Activated T-cell treated with anti-CD3 and anti-CD28 coated beads, Interleukin-2, amount 50 U/mL, for 24 hours (primary cell): ENCODE results near the gene INAVA.
"Not testable (repeated sequence)": the region's sequence is repeated elsewhere in the genome, so short reads cannot be mapped to it uniquely, and the experiment has no call there.

Experiments used
- DNase-seq: peaks from one replicate; pipeline ENCODE4 v3.0.0-alpha.2; 2020
- H3K27ac Mint-ChIP-seq: 2 replicates; pipeline ENCODE4 v1.8.0; 2020; ENCODE audit warnings: mild to moderate bottlenecking, mixed read lengths
- H3K27me3 Mint-ChIP-seq: 2 replicates; pipeline ENCODE4 v1.8.0; 2020; ENCODE audit warnings: mixed read lengths
- H3K36me3 Mint-ChIP-seq: 2 replicates; pipeline ENCODE4 v1.8.0; 2020; ENCODE audit warnings: low read depth, mixed read lengths
- H3K4me1 Mint-ChIP-seq: 2 replicates; pipeline ENCODE4 v1.8.0; 2020; ENCODE audit warnings: low read depth, mixed read lengths
- H3K4me3 Mint-ChIP-seq: 2 replicates; pipeline ENCODE4 v1.8.0; 2020; ENCODE audit warnings: mild to moderate bottlenecking, moderate library complexity, mixed read lengths
- H3K9me3 Mint-ChIP-seq: 2 replicates; pipeline ENCODE4 v1.8.0; 2020; ENCODE audit warnings: mixed read lengths

Gene INAVA

DNA sequence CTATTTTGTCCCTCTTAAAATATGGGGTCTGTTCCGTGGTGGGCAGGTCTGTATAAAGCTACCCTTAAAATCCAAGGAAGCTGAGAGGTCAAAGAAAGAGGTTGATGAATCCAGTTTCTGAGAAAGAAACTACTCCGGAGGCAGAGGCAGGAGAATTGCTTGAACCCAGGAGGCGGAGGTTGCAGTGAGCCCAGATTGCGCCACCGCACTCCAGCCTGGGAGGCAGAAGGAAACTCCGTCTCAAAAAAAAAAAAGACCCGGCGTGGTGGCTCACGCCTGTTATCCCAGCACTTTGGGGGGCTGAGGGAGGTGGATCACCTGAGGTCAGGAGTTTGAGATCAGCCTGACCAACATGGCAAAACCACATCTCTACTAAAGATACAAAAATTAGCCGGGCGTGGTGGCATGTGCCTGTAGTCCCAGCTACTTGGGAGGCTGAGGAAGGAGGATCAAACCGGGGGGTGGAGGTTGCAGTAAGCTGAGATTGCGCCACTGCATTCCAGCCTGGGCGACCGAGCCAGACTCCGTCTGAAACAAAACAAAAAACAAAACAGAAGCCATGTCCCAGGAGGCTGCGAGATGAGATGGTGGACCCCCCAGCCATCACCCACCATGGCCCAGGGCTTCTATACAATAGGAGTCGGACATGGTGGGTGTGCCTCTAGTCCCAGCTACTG lies 40.7 kb downstream of the INAVA start:
- peaks cover 12% of the 10 kb centered on the region for H3K9me3 Mint-ChIP-seq
- H3K4me3 Mint-ChIP-seq, H3K4me1 Mint-ChIP-seq, H3K27ac Mint-ChIP-seq, H3K36me3 Mint-ChIP-seq, H3K27me3 Mint-ChIP-seq: not testable (repeated sequence)
- DNase-seq, result peak; percentile 5

DNA sequence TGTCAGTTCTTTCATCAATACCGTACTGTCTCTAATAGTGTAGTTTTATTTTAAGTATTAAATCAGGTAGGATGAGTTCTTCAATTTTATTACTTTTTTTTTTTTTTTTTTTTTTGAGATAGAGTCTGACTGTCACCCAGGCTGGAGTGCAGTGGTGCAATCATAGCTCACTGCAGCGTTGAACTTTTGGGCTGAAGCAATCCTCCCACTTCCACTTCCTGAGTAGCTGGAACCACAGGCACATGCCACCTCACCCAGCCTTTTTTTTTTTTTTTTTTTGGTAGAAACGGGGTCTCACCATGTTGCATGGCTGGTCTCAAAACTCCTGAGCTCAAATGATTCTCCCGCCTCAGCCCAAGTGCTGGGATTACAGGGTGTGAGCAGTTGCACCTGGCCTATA lies 44.3 kb downstream of the INAVA start:
- DNase-seq, result no peak
- Mint-ChIP-seq H3K4me3 (no peak overlapping the region), H3K27me3 (no peaks in the 10 kb centered on the region), H3K9me3 (peaks cover 10% of the 10 kb centered on the region), H3K36me3 (peaks cover 1% of the 10 kb centered on the region), H3K27ac (no peak overlapping the region), H3K4me1 (peaks cover 3% of the 10 kb centered on the region)

DNA sequence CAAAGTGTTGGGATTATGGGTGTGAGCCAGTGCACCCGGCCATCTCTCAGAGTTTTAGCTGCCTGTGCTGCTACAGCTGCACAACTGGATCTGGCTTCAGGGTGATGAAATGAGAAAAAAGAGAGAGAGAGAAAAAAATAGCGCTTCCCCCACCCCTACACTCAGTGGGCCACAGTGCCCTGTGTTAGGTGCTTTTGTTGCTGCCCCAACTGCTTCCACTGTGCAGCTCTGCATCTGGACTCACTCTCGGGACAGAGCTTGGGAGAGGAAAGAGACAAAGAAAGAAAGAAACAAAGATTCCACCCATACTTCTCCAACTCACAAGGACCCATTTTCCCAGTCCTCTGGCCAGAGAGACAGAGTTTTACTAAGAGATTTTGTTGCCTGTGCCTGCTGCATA lies 50.4 kb downstream of the INAVA start:
- Mint-ChIP-seq H3K36me3 (peaks cover 1% of the 10 kb centered on the region), H3K27me3 (peaks cover 3% of the 10 kb centered on the region), H3K27ac (no peak overlapping the region)

GRCh38 chr1:200947059-200947566 lies 52.4 kb downstream of the INAVA start:
- H3K36me3 Mint-ChIP-seq, result no peaks in the 10 kb centered on the region
- H3K9me3 Mint-ChIP-seq, result peaks cover 7% of the 10 kb centered on the region
- no peak overlapping the region for H3K4me3 Mint-ChIP-seq
- H3K4me1 Mint-ChIP-seq, result no peaks in the 10 kb centered on the region
- peaks cover 3% of the 10 kb centered on the region for H3K27me3 Mint-ChIP-seq
- no peak overlapping the region for H3K27ac Mint-ChIP-seq
- no peak for DNase-seq

More for the DNA sequence above, 50.4 kb downstream of the INAVA start:
- H3K4me3 Mint-ChIP-seq, result no peak overlapping the region
- DNase-seq, result no peak
- no peaks in the 10 kb centered on the region for H3K4me1 Mint-ChIP-seq
- H3K9me3 Mint-ChIP-seq, result peaks cover 14% of the 10 kb centered on the region

GRCh38 chr1:200949626-200950025 lies 54.9 kb downstream of the INAVA start:
- H3K27ac Mint-ChIP-seq, result no peak overlapping the region
- no peak overlapping the region for H3K4me3 Mint-ChIP-seq
- no peaks in the 10 kb centered on the region for H3K4me1 Mint-ChIP-seq
- no peak for DNase-seq
- peaks cover 3% of the 10 kb centered on the region for H3K27me3 Mint-ChIP-seq
- H3K9me3 Mint-ChIP-seq, result peaks cover 7% of the 10 kb centered on the region
- no peaks in the 10 kb centered on the region for H3K36me3 Mint-ChIP-seq

GRCh38 chr1:200951016-200951415 lies 56.3 kb downstream of the INAVA start:
- Mint-ChIP-seq H3K4me3 (no peak overlapping the region), H3K9me3 (peaks cover 7% of the 10 kb centered on the region), H3K27ac (no peak overlapping the region), H3K27me3 (peaks cover under 1% of the 10 kb centered on the region), H3K4me1 (no peaks in the 10 kb centered on the region), H3K36me3 (no peaks in the 10 kb centered on the region)
- DNase-seq, result no peak

- Mint-ChIP-seq H3K36me3 (no peaks in the 10 kb centered on the region), H3K27me3 (no peaks in the 10 kb centered on the region), H3K27ac (no peak overlapping the region)
Observed at GRCh38 chr1:200954434-200954833, 59.7 kb downstream of the INAVA start.

GRCh38 chr1:200958597-200958996 lies 63.9 kb downstream of the INAVA start:
- peak; percentile 22 for DNase-seq
- Mint-ChIP-seq H3K36me3 (no peaks in the 10 kb centered on the region), H3K4me3 (no peak overlapping the region), H3K27ac (no peak overlapping the region), H3K9me3 (no peaks in the 10 kb centered on the region), H3K4me1 (no peaks in the 10 kb centered on the region), H3K27me3 (no peaks in the 10 kb centered on the region)

More at GRCh38 chr1:200954434-200954833, 59.7 kb downstream of the INAVA start:
- Mint-ChIP-seq H3K4me3 (no peak overlapping the region), H3K4me1 (no peaks in the 10 kb centered on the region), H3K9me3 (no peaks in the 10 kb centered on the region)
- no peak for DNase-seq

DNA sequence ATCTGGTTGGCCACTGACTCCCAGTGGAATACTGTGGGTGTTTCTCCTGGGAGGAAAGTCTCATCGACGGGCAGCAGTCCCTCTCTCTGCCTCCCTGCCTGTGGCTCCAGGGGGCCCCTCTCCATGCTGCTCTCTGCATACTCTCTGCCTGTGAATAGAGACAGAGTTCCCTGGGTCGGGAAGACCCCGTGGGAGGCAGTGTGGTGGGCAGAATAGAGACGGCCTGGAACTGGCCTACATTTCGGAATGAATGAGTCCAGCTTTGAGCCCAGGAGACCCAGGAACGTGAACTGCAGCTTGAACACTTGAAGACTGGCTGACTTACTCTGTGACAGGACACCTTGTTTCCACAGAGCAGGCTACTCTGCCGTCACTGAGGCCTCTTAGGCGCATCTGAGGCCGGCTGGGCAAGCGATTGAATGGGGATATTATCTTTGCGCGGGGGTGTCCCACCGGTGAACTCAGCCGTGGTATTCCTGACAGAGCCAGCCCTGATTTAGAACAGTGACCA lies 64.8 kb downstream of the INAVA start:
- no peaks in the 10 kb centered on the region for H3K36me3 Mint-ChIP-seq
- no peak overlapping the region for H3K27ac Mint-ChIP-seq
- no peak for DNase-seq
- no peaks in the 10 kb centered on the region for H3K27me3 Mint-ChIP-seq
- H3K9me3 Mint-ChIP-seq, result no peaks in the 10 kb centered on the region
- H3K4me1 Mint-ChIP-seq, result no peaks in the 10 kb centered on the region
- no peak overlapping the region for H3K4me3 Mint-ChIP-seq

GRCh38 chr1:200960236-200960947 lies 65.7 kb downstream of the INAVA start:
- Mint-ChIP-seq H3K4me3 (no peak overlapping the region), H3K36me3 (no peaks in the 10 kb centered on the region), H3K27ac (no peak overlapping the region), H3K9me3 (no peaks in the 10 kb centered on the region), H3K27me3 (no peaks in the 10 kb centered on the region), H3K4me1 (no peaks in the 10 kb centered on the region)
- no peak for DNase-seq

DNA sequence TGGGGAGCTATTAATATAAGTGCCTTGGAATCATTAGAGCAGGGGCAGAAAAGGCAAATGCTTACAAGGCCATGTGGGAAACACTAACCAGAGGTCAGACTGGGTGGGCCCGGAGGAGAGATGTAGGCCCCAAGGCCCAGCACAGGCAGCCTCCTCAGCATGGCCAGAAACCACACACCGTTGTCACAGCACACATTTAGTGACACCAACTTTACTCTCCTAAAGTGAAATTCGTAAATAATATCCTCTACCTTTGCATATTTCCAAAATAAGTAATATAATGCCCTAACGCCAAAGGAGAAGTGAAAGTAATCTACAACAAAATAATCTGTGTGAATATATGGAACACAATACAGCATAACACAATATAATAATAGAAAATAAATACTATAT lies 66.2 kb downstream of the INAVA start:
- Mint-ChIP-seq H3K4me3 (no peak overlapping the region), H3K36me3 (no peaks in the 10 kb centered on the region), H3K27me3 (no peaks in the 10 kb centered on the region), H3K27ac (no peak overlapping the region), H3K9me3 (no peaks in the 10 kb centered on the region), H3K4me1 (no peaks in the 10 kb centered on the region)
- no peak for DNase-seq

GRCh38 chr1:200962151-200962550 lies 67.5 kb downstream of the INAVA start:
- not testable (repeated sequence) for H3K27me3 Mint-ChIP-seq, H3K36me3 Mint-ChIP-seq, H3K4me3 Mint-ChIP-seq, H3K9me3 Mint-ChIP-seq, H3K4me1 Mint-ChIP-seq, H3K27ac Mint-ChIP-seq, DNase-seq

GRCh38 chr1:200962631-200963030 lies 67.9 kb downstream of the INAVA start:
- H3K36me3 Mint-ChIP-seq, result no peaks in the 10 kb centered on the region
- H3K27ac Mint-ChIP-seq, result no peak overlapping the region
- H3K9me3 Mint-ChIP-seq, result no peaks in the 10 kb centered on the region
- H3K4me1 Mint-ChIP-seq, result no peaks in the 10 kb centered on the region
- no peak overlapping the region for H3K4me3 Mint-ChIP-seq
- H3K27me3 Mint-ChIP-seq, result no peaks in the 10 kb centered on the region
- DNase-seq, result no peak

GRCh38 chr1:200963076-200963475 lies 68.4 kb downstream of the INAVA start:
- no peak overlapping the region for H3K4me3 Mint-ChIP-seq
- no peak overlapping the region for H3K27ac Mint-ChIP-seq
- no peaks in the 10 kb centered on the region for H3K9me3 Mint-ChIP-seq
- DNase-seq, result no peak
- H3K4me1 Mint-ChIP-seq, result no peaks in the 10 kb centered on the region
- no peaks in the 10 kb centered on the region for H3K36me3 Mint-ChIP-seq
- H3K27me3 Mint-ChIP-seq, result no peaks in the 10 kb centered on the region

DNA sequence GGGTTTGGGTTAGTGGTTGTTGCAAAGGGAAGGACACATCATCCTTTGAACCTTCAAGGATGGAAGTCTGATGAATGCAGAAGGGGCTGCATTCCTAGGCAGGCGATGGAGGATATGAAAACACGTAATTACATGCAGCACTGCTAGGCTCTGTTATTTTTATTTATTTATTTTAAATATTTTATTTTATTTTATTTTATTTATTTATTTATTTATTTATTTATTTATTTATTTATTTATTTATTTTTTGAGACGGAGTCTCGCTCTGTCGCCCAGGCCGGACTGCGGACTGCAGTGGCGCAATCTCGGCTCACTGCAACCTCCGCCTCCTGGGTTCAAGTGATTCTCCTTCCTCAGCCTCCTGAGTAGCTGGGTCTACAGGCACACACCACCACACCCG lies 69.2 kb downstream of the INAVA start:
- H3K4me1 Mint-ChIP-seq, H3K9me3 Mint-ChIP-seq, H3K4me3 Mint-ChIP-seq, H3K27me3 Mint-ChIP-seq, DNase-seq, H3K27ac Mint-ChIP-seq, H3K36me3 Mint-ChIP-seq: not testable (repeated sequence)
